AG08396 (cell line): ENCODE data around the gene ROBO1.
A peak's percentile ranks its signal among the peaks of the same experiment; 100 is the strongest.
"Not testable (repeated sequence)": the region's sequence is repeated elsewhere in the genome, so short reads cannot be mapped to it uniquely, and the experiment has no call there.

ENCODE experiments used
- DNase-seq: peaks from one replicate; pipeline ENCODE4 v3.0.0; 2012; ENCODE audit warnings: low spot score, mixed read lengths

The ROBO1 gene

GRCh38 chr3:79310016-79310415 is 457.8 kb downstream of the ROBO1 start:
- DNase-seq: no peak

- DNase-seq: no peak
These were observed 460.7 kb downstream of the ROBO1 start for GRCh38 chr3:79306934-79307570.

- not testable (repeated sequence) for DNase-seq
These were observed 467.7 kb downstream of the ROBO1 start for GRCh38 chr3:79299949-79300635.

GRCh38 chr3:79297245-79297960 is 470.4 kb downstream of the ROBO1 start:
- peak; percentile 75 for DNase-seq

- DNase-seq: no peak
These were observed 480.9 kb downstream of the ROBO1 start for GRCh38 chr3:79286882-79287281.

GRCh38 chr3:79285871-79286270 is 481.9 kb downstream of the ROBO1 start:
- DNase-seq: no peak

GRCh38 chr3:79285380-79285779 is 482.4 kb downstream of the ROBO1 start:
- DNase-seq: no peak

GRCh38 chr3:79284781-79285180 is 483.0 kb downstream of the ROBO1 start:
- DNase-seq: no peak

- no peak for DNase-seq
These were observed 489.1 kb downstream of the ROBO1 start for GRCh38 chr3:79278681-79279080.

- no peak for DNase-seq
These were observed 499.4 kb downstream of the ROBO1 start for GRCh38 chr3:79268422-79268821.

GRCh38 chr3:79264892-79265291 is 502.9 kb downstream of the ROBO1 start:
- DNase-seq: no peak

GRCh38 chr3:79263423-79263822 is 504.4 kb downstream of the ROBO1 start:
- DNase-seq: no peak

GRCh38 chr3:79258479-79258878 is 509.3 kb downstream of the ROBO1 start:
- no peak for DNase-seq

- no peak for DNase-seq
These were observed 510.0 kb downstream of the ROBO1 start for GRCh38 chr3:79257791-79258190.

- no peak for DNase-seq
These were observed 512.1 kb downstream of the ROBO1 start for GRCh38 chr3:79255702-79256101.

GRCh38 chr3:79255292-79255691 is 512.5 kb downstream of the ROBO1 start:
- DNase-seq: no peak

- no peak for DNase-seq
These were observed 514.1 kb downstream of the ROBO1 start for GRCh38 chr3:79253704-79254103.

- no peak for DNase-seq
These were observed 514.5 kb downstream of the ROBO1 start for GRCh38 chr3:79253271-79253670.

- DNase-seq: no peak
These were observed 517.1 kb downstream of the ROBO1 start for GRCh38 chr3:79250746-79251145.

- no peak for DNase-seq
These were observed 518.1 kb downstream of the ROBO1 start for GRCh38 chr3:79249701-79250100.

- peak; percentile 21 for DNase-seq
These were observed 520.1 kb downstream of the ROBO1 start for GRCh38 chr3:79247725-79248043.

GRCh38 chr3:79246875-79247724 is 520.7 kb downstream of the ROBO1 start:
- DNase-seq: no peak
